Endothelial cell of umbilical vein (primary cell): ENCODE data around the gene RPS23. TPM values are rescaled to one million over a fixed set of nuclear protein-coding genes. Genes with fewer than 3 reads are reported as not detected.

ENCODE experiments used
- Bru-seq: library from RNA; stranded (reverse); fragments of 400-500 nt; gene quantifications from one replicate; lab custom pipeline; 2021; lab: Mats Ljungman, UMichigan
- BruChase-seq, 2 experiments: library from RNA; stranded (reverse); fragments of 400-500 nt; gene quantifications; one replicate each; lab custom pipeline; 2021; lab: Mats Ljungman, UMichigan
- BruUV-seq: library from RNA; stranded (reverse); fragments of 400-500 nt; replicated peaks from 2 replicates; lab custom pipeline; 2021; lab: Mats Ljungman, UMichigan
- CTCF ChIA-PET: fragments of 300-600, 350-600 bp; sonication (Branson Sonifier 250); formaldehyde crosslinking; loops from one replicate; lab custom pipeline; 2021; ENCODE audit warnings: antibody characterized with exemption, inconsistent platforms; lab: Charles Lee
- POLR2A ChIA-PET: fragments of 300-600, 350-600 bp; sonication (Branson Sonifier 250); formaldehyde crosslinking; loops from one replicate; lab custom pipeline; 2021; ENCODE audit warnings: antibody characterized with exemption, inconsistent platforms; lab: Charles Lee
- DNase-seq: peaks from one replicate; pipeline ENCODE4 v3.0.0-alpha.2; 2011; ENCODE audit warnings: low read depth, low spot score
- FAIRE-seq: peaks from 2 replicates; lab custom pipeline; 2011; peaks lifted over from hg19 to GRCh38; lab: Jason Lieb, UNC
- H2AFZ ChIP-seq: 2 replicates; pipeline ENCODE4 v1.6.0; 2012; ENCODE audit warnings: low read depth, low read length, control low read depth, inconsistent platforms
- H3K27ac ChIP-seq: 2 replicates; pipeline ENCODE4 v1.5.1; 2011; ENCODE audit warnings: low read depth, mild to moderate bottlenecking, control low read depth, low read length, moderate library complexity; ENCODE audit not compliant: insufficient read depth
- H3K27me3 ChIP-seq, 2 experiments: 2 replicates each; pipeline versions ENCODE4 v1.6.0 to v1.6.1; 2011; ENCODE audit warnings: low read length in 2 of 2, mixed read lengths in 1 of 2; ENCODE audit not compliant: control insufficient read depth in 2 of 2, insufficient read depth in 2 of 2
- H3K36me3 ChIP-seq, 2 experiments: 2 replicates in 1 of 2; 3 replicates in 1 of 2; pipeline ENCODE4 v1.5.1; 2011; ENCODE audit warnings: low read length in 2 of 2, mild to moderate bottlenecking in 1 of 2, moderate library complexity in 1 of 2; ENCODE audit not compliant: control insufficient read depth in 2 of 2, insufficient read depth in 2 of 2; ENCODE audit errors: extremely low read depth in 1 of 2
- H3K4me1 ChIP-seq: 3 replicates; pipeline ENCODE4 v1.5.1; 2011; ENCODE audit warnings: mild to moderate bottlenecking, low read length; ENCODE audit not compliant: control insufficient read depth, insufficient read depth; ENCODE audit errors: extremely low read depth
- H3K4me2 ChIP-seq: 2 replicates; pipeline ENCODE4 v1.6.1; 2011; ENCODE audit warnings: low read length, control low read depth, mixed read lengths; ENCODE audit not compliant: insufficient read depth
- H3K4me3 ChIP-seq, 3 experiments: fragments of 200-600 bp in 1 of 3; sonication (generic), shearing (Covaris generic) in 1 of 3; replicated peaks in 1 of 3; 2 replicates each; pipeline ENCODE4 v1.5.1; 2011 to 2016; ENCODE audit warnings: control low read depth in 3 of 3, low read length in 3 of 3, mild to moderate bottlenecking in 2 of 3, inconsistent platforms in 1 of 3, low read depth in 1 of 3, moderate library complexity in 1 of 3; ENCODE audit not compliant: insufficient read depth in 1 of 3
- H3K79me2 ChIP-seq: 2 replicates; pipeline ENCODE4 v1.6.0; 2012; ENCODE audit warnings: low read length, inconsistent platforms; ENCODE audit not compliant: control insufficient read depth, insufficient read depth
- H3K9ac ChIP-seq: replicated peaks from 2 replicates; pipeline ENCODE3; 2011; ENCODE audit warnings: low read length, control low read depth; ENCODE audit not compliant: insufficient read depth; ENCODE audit errors: extremely low read depth
- H3K9me1 ChIP-seq: replicated peaks from 3 replicates; pipeline ENCODE4 v1.6.0; 2011; ENCODE audit warnings: mild to moderate bottlenecking, low read length; ENCODE audit not compliant: control insufficient read depth, insufficient read depth; ENCODE audit errors: extremely low read depth
- H3K9me3 ChIP-seq: replicated peaks from 2 replicates; pipeline ENCODE4 v1.5.1; 2012; ENCODE audit warnings: low read length, inconsistent platforms; ENCODE audit not compliant: control insufficient read depth, insufficient read depth
- H4K20me1 ChIP-seq: replicated peaks from 2 replicates; pipeline ENCODE3; 2011; ENCODE audit warnings: mild to moderate bottlenecking, low read length; ENCODE audit not compliant: control insufficient read depth, insufficient read depth; ENCODE audit errors: extremely low read depth
- CTCF ChIP-seq, 2 donors: IDR thresholded peaks; 1 replicate in 1 of 2; 2 replicates in 1 of 2; pipeline ENCODE4 v1.5.1; 2011; ENCODE audit warnings: low read length in 2 of 2, mild to moderate bottlenecking in 2 of 2, moderate library complexity in 2 of 2, control low read depth in 1 of 2, inconsistent platforms in 1 of 2, low read depth in 1 of 2; ENCODE audit not compliant: insufficient read depth in 1 of 2; ENCODE audit errors: extremely low read depth in 1 of 2
- EZH2 ChIP-seq: IDR thresholded peaks from 2 replicates; pipeline ENCODE4 v1.6.1; 2012; ENCODE audit warnings: borderline replicate concordance, low read depth, mild to moderate bottlenecking, moderate library complexity, low read length, inconsistent platforms; ENCODE audit not compliant: severe bottlenecking
- FOS ChIP-seq: IDR thresholded peaks from 2 replicates; pipeline ENCODE4 v1.6.1; 2011; ENCODE audit warnings: mild to moderate bottlenecking, low read length, moderate library complexity, borderline replicate concordance; ENCODE audit not compliant: insufficient read depth
- GATA2 ChIP-seq: IDR thresholded peaks from 2 replicates; pipeline ENCODE4 v1.7.0; 2011; ENCODE audit warnings: low read depth, mild to moderate bottlenecking, moderate library complexity, mixed read lengths, low read length; ENCODE audit not compliant: insufficient read length, insufficient read depth
- JUN ChIP-seq: IDR thresholded peaks from 2 replicates; pipeline ENCODE4 v1.6.1; 2011; ENCODE audit warnings: borderline replicate concordance, low read depth; ENCODE audit not compliant: insufficient read length, insufficient read depth
- MAX ChIP-seq: IDR thresholded peaks from 2 replicates; pipeline ENCODE4 v1.6.1; 2011; ENCODE audit not compliant: insufficient read depth, insufficient read length
- MYC ChIP-seq: IDR thresholded peaks from one replicate; pipeline ENCODE4 v1.6.1; 2011; ENCODE audit warnings: mild to moderate bottlenecking, low read depth, low read length
- POLR2A ChIP-seq: IDR thresholded peaks from 2 replicates; pipeline ENCODE4 v1.6.1; 2012; ENCODE audit warnings: low read depth, mild to moderate bottlenecking, control low read depth, low read length
- POLR2AphosphoS5 ChIP-seq: IDR thresholded peaks from 2 replicates; pipeline ENCODE4 v1.6.1; 2012; ENCODE audit warnings: low read depth, mild to moderate bottlenecking, control low read depth, low read length, moderate library complexity; ENCODE audit not compliant: insufficient read depth
- dilution Hi-C: fragments of 300-500 bp; cut with MboI; formaldehyde crosslinking; loops from one replicate; pipeline ENCODE4 v1.15.0; 2019; ENCODE audit warnings: low sequenced_read_pairs; ENCODE audit not compliant: extremely low pct_ligation_motif_present
- intact Hi-C: fragments of 100-400 bp; cut with micrococcal nuclease; formaldehyde crosslinking; loops from one replicate; pipeline ENCODE4 v1.10.0; 2022
- long read RNA-seq: library from polyadenylated mRNA; stranded (forward); transcript quantifications from one replicate; pipeline ENCODE4 v2.0.0, GENCODE V29; 2021
- polyA minus RNA-seq, 3 experiments: library from RNA; depleted of rRNA, polyadenylated mRNA; stranded (reverse); fragments of >200 nt; gene quantifications; 1 replicate in 1 of 3; 2 replicates in 2 of 3; pipeline ENCODE4 v1.2.3, GENCODE V29; 2011
- polyA plus RNA-seq, 4 experiments: library from polyadenylated mRNA; depleted of rRNA in 3 of 4; stranded (reverse) in 3 of 4; unstranded in 1 of 4; fragments of >200 nt; gene quantifications; 2 replicates each; pipeline versions ENCODE4 v1.2.1 to v1.2.3, GENCODE V29; 2011 to 2012; ENCODE audit warnings: missing spikeins in 1 of 4
- total RNA-seq: library from RNA; stranded (reverse); gene quantifications from 2 replicates; pipeline ENCODE4 v1.2.3, GENCODE V29; 2021

RPS23 gene
- total RNA-seq = 1,940 and 2,037 TPM in 2 replicates
- polyA plus RNA-seq = 2,281 and 3,265 TPM in 2 replicates
- 7,003 and 8,106 TPM in 2 replicates for polyA plus RNA-seq (2011; cell fraction: cytosol; rRNA removed)
- polyA plus RNA-seq (2011; cell fraction: nucleus; rRNA removed) = 2,085 and 2,214 TPM in 2 replicates
- 4,587 and 6,166 TPM in 2 replicates for polyA plus RNA-seq (2012)
- 784 and 931 TPM in 2 replicates for polyA minus RNA-seq
- polyA minus RNA-seq (2011; cell fraction: cytosol; rRNA and poly(A)+ RNA removed) = 851 TPM
- 107 and 118 TPM in 2 replicates for polyA minus RNA-seq (2011; cell fraction: nucleus; rRNA and poly(A)+ RNA removed)
- Bru-seq, nascent RNA = percentile 99 among the genes with signal in this experiment
- percentile 100 among the genes with signal in this experiment for BruChase-seq, experiment 1, labeled RNA remaining after a 6-hour chase
- BruChase-seq, experiment 2, labeled RNA remaining after a 2-hour chase = percentile 99 among the genes with signal in this experiment
- long read RNA-seq, transcript RPS23-202 (4 exons, 595 nt) = minor isoform, 5 of 1,470 reads
- long read RNA-seq, transcript RPS23-201 (4 exons, 3,437 nt) = major isoform, 1,347 of 1,470 reads
- long read RNA-seq, transcript RPS23-203 (3 exons, 576 nt) = minor isoform, 85 of 1,470 reads
- long read RNA-seq, partial matches to known transcripts = 17 of 1,470 reads
- long read RNA-seq, other reads (novel, unspliced or antisense) = 16 of 1,470 reads

GRCh38 chr5:82277987-82278710 is at the start of gene RPS23:
RPS23 (minus strand) TSS chr5:82278354; CDS start chr5:82278323, 31 bp downstream.
- peak within 1 kb of the TSS; percentile 99 for H3K9ac ChIP-seq
- H3K4me3 ChIP-seq = peak within 1 kb of the TSS; percentile 74 to 99 (median 96)
- no peaks in the 10 kb centered on the region for H3K27me3 ChIP-seq
- BruUV-seq = no TSS peak
- H3K36me3 ChIP-seq = peaks cover 14 to 23% of the 10 kb centered on the region in 2 experiments
- CTCF ChIA-PET = interaction anchor here (1.5 to 1.6 kb wide), 2 partner anchors 22 to 852 kb away, joined by 3 to 5 read pairs; no protein-coding TSS in a partner anchor
- no peaks in the 10 kb centered on the region for H3K9me1 ChIP-seq
- peaks cover 20% of the 10 kb centered on the region for H3K79me2 ChIP-seq
- peaks cover 11% of the 10 kb centered on the region for H3K4me1 ChIP-seq
- FAIRE-seq = peak; percentile 87
- intact Hi-C loops = loop anchor here (1.0 to 5.0 kb wide), 3 partner anchors 9 to 976 kb away; partner anchors contain the start of gene ZCCHC9
- peak; percentile 92 for DNase-seq
- H3K4me2 ChIP-seq = peak within 1 kb of the TSS; percentile 69
- TF ChIP-seq CTCF (IDR thresholded peaks at IDR 0.05; ENCODE audit: extremely low read depth in 1 of 2, insufficient read depth in 1 of 2, low read depth in 1 of 2, low read length in 2 of 2) = no peak
- no peak for TF ChIP-seq JUN
- peak; percentile 39 for TF ChIP-seq MAX
- TF ChIP-seq GATA2 = no peak
- TF ChIP-seq EZH2 = no peak
- TF ChIP-seq FOS = no peak
- peak; percentile 91 for TF ChIP-seq POLR2A
- peak; percentile 93 for TF ChIP-seq POLR2AphosphoS5
- no peak for TF ChIP-seq MYC
- no peaks in the 10 kb centered on the region for H4K20me1 ChIP-seq
- dilution Hi-C loops = no loop called here
- H3K9me3 ChIP-seq = no peaks in the 10 kb centered on the region
- peak within 1 kb of the TSS; percentile 70 for H2AFZ ChIP-seq
- POLR2A ChIA-PET = interaction anchor here (0.6 to 1.7 kb wide), 5 partner anchors 8 to 1152 kb away, joined by 3 to 5 read pairs (median 4); partner anchors contain the start of gene ATG10
- peak within 1 kb of the TSS; percentile 91 for H3K27ac ChIP-seq
